GM12878 (cell line): ENCODE measurements around the gene RERE. TPM values are rescaled to one million over a fixed set of nuclear protein-coding genes. Genes with fewer than 3 reads are reported as not detected.
"Not testable (repeated sequence)": the region's sequence is repeated elsewhere in the genome, so short reads cannot be mapped to it uniquely, and the experiment has no call there.

ENCODE experiments used
- ATAC-seq: fragments of 200-7000 bp; cut with Tn5 transposase; 3 replicates; pipeline ENCODE4 v1.9.1; 2020; ENCODE audit warnings: mild to moderate bottlenecking, moderate library complexity
- BruUV-seq: library from RNA; stranded (reverse); fragments of 400-500 nt; replicated peaks from 2 replicates; lab custom pipeline; 2021; lab: Mats Ljungman, UMichigan
- CTCF ChIA-PET: fragments of 300-600 bp; sonication (Branson Sonifier 250); formaldehyde crosslinking; extraction: SDS; loops from one replicate; lab custom pipeline; 2021; ENCODE audit warnings: inconsistent platforms; lab: Yijun Ruan, JAX
- POLR2A ChIA-PET: fragments of 350-600 bp; formaldehyde crosslinking; extraction: SDS; loops from one replicate; lab custom pipeline; 2021; ENCODE audit warnings: inconsistent platforms; lab: Charles Lee
- RAD21 ChIA-PET: fragments of 300-600 bp; sonication (Branson Sonifier 250); formaldehyde crosslinking; loops from one replicate; lab custom pipeline; 2023; ENCODE audit warnings: antibody characterized with exemption; ENCODE audit not compliant: unreplicated experiment; lab: Charles Lee
- SMC1A ChIA-PET: fragments of 300-600 bp; sonication (Branson Sonifier 250); formaldehyde crosslinking; loops from one replicate; lab custom pipeline; 2023; ENCODE audit not compliant: unreplicated experiment, uncharacterized antibody; lab: Charles Lee
- DNase-seq: peaks from one replicate; pipeline ENCODE4 v3.0.0-alpha.2; 2011; ENCODE audit warnings: low read depth, low spot score
- FAIRE-seq: peaks from 3 replicates; lab custom pipeline; 2011; peaks lifted over from hg19 to GRCh38; lab: Jason Lieb, UNC
- H2AFZ ChIP-seq: 2 replicates; pipeline ENCODE4 v1.6.0; 2011; ENCODE audit warnings: low read depth, low read length, control low read depth; ENCODE audit not compliant: control insufficient read depth
- H3K27ac ChIP-seq: 2 replicates; pipeline ENCODE4 v1.5.1; 2011; ENCODE audit warnings: control low read depth; ENCODE audit not compliant: control insufficient read depth, insufficient read depth
- H3K27me3 ChIP-seq, 2 experiments: replicated peaks in 1 of 2; 2 replicates each; pipeline versions ENCODE4 v1.6.0 to v1.6.1; 2011; ENCODE audit warnings: low read length in 1 of 2; ENCODE audit not compliant: control insufficient read depth in 2 of 2, insufficient read depth in 2 of 2
- H3K36me3 ChIP-seq, 2 experiments: 2 replicates each; pipeline ENCODE4 v1.5.1; 2011; ENCODE audit warnings: low read length in 1 of 2; ENCODE audit not compliant: control insufficient read depth in 2 of 2, insufficient read depth in 2 of 2
- H3K4me1 ChIP-seq: 2 replicates; pipeline ENCODE4 v1.6.1; 2011; ENCODE audit warnings: mild to moderate bottlenecking, low read length, moderate library complexity, mixed read lengths; ENCODE audit not compliant: control insufficient read depth, insufficient read depth
- H3K4me2 ChIP-seq: 2 replicates; pipeline ENCODE4 v1.6.0; 2011; ENCODE audit warnings: control low read depth; ENCODE audit not compliant: control insufficient read depth, insufficient read depth
- H3K4me3 ChIP-seq: fragments of 200-600 bp; sonication (generic); 2 replicates; pipeline ENCODE4 v1.5.1; 2016
- H3K79me2 ChIP-seq: 2 replicates; pipeline ENCODE4 v1.6.0; 2011; ENCODE audit warnings: low read length; ENCODE audit not compliant: control insufficient read depth, insufficient read depth
- H3K9ac ChIP-seq: 2 replicates; pipeline ENCODE4 v1.8.0; 2011; ENCODE audit warnings: low read length, control low read depth, mixed read lengths; ENCODE audit not compliant: control insufficient read depth, insufficient read depth
- H3K9me3 ChIP-seq: replicated peaks from 3 replicates; pipeline ENCODE4 v1.5.1; 2011; ENCODE audit warnings: mild to moderate bottlenecking, low read length; ENCODE audit not compliant: control insufficient read depth, insufficient read depth
- H4K20me1 ChIP-seq: 2 replicates; pipeline ENCODE4 v1.6.0; 2011; ENCODE audit not compliant: control insufficient read depth, insufficient read depth
- BHLHE40 ChIP-seq, 2 experiments: fragments of 450-650 bp in 1 of 2; IDR thresholded peaks; 2 replicates each; pipeline ENCODE4 v1.6.1; 2011 to 2017; ENCODE audit warnings: low read depth in 2 of 2, borderline replicate concordance in 1 of 2, improper control_type of control experiment in 1 of 2, low read length in 1 of 2, mild to moderate bottlenecking in 1 of 2
- SREBF1 ChIP-seq: IDR thresholded peaks from 2 replicates; pipeline ENCODE4 v1.6.1; 2012; ENCODE audit warnings: mild to moderate bottlenecking, low read length
- TARDBP ChIP-seq: IDR thresholded peaks from 2 replicates; pipeline ENCODE4 v1.6.1; 2016; ENCODE audit warnings: borderline replicate concordance
- ZNF687 ChIP-seq: fragments of 450-650 bp; IDR thresholded peaks from 2 replicates; pipeline ENCODE4 v1.6.1; 2017; ENCODE audit warnings: mild to moderate bottlenecking, moderate library complexity
- WGBS: methylation state at CpG from one replicate; pipeline ENCODE4 v1.1.6; 2016; ENCODE audit warnings: low lambda C conversion rate; ENCODE audit not compliant: insufficient replicate concordance, insufficient coverage; ENCODE audit errors: missing lambda C conversion rate; 5-methylcytosine and 5-hydroxymethylcytosine counted together
- in situ Hi-C: fragments of 300-500 bp; cut with MboI; formaldehyde crosslinking; loops from 9 replicates; pipeline ENCODE4 v1.14.3; 2018; ENCODE audit warnings: mixed read lengths
- intact Hi-C: fragments of 100-400 bp; cut with micrococcal nuclease; formaldehyde crosslinking; loops from one replicate; pipeline ENCODE4 v1.14.2; 2022; ENCODE audit not compliant: unreplicated experiment
- polyA plus RNA-seq, 11 experiments: library from polyadenylated mRNA; depleted of rRNA in 4 of 11; unstranded in 6 of 11; stranded (reverse) in 5 of 11; fragments of >200 nt; fragmentation: Nextera tagmentation in 4 of 11; fragmentation: Illumina TruSeq in 1 of 11; extraction: Ambion mirVana in 4 of 11; extraction: Trizol in 1 of 11; gene quantifications; 1 replicate in 1 of 11; 2 replicates in 10 of 11; pipeline versions ENCODE4 v1.2.1 to v1.2.3, GENCODE V29; 2011 to 2016; ENCODE audit warnings: inconsistent platforms in 2 of 11, missing spikeins in 2 of 11, low read depth in 1 of 11
- total RNA-seq, 4 experiments: library from RNA; depleted of rRNA in 3 of 4; stranded (reverse); fragments of >200 nt in 3 of 4; fragmentation: Illumina TruSeq in 1 of 4; extraction: Trizol in 1 of 4; gene quantifications; 2 replicates each; pipeline versions ENCODE4 v1.2.1 to v1.2.3, GENCODE V29; 2013 to 2021

The RERE gene
- total and polyA plus RNA-seq, 10 of the 15 experiments (the other 5 are each of a cell fraction or from before 2014, with no cell fraction given) = 5.2 to 60.5 (median 20.2) TPM

- H3K4me2 ChIP-seq = no peak overlapping the region; the same call in 1 of the 2 replicates
- BruUV-seq = no TSS peak
- H3K27me3 ChIP-seq = no peaks in the 10 kb centered on the region
- intact Hi-C loops = no loop called here
- peaks cover 0 to 2% of the 10 kb centered on the region in 2 experiments; a peak in 1 of 4 replicates for H3K36me3 ChIP-seq
- H3K4me1 ChIP-seq = peaks cover 14% of the 10 kb centered on the region; the same call in 1 of the 2 replicates
- H3K9ac ChIP-seq = no peak overlapping the region
- TF ChIP-seq ZNF687 (no peak), SREBF1 (no peak), BHLHE40 (IDR thresholded peaks at IDR 0.05; ENCODE audit: borderline replicate concordance in 1 of 2, low read depth in 2 of 2, low read length in 1 of 2) (no peak), TARDBP (no peak)
- TF ChIP-seq, all 136 proteins: peak for 0
- Histone ChIP-seq H2AFZ (no peak overlapping the region), H3K27ac (no peak overlapping the region), H3K9me3 (no peaks in the 10 kb centered on the region), H3K79me2 (no peaks in the 10 kb centered on the region; the same call in 1 of the 2 replicates), H4K20me1 (no peaks in the 10 kb centered on the region), H3K4me3 (no peak overlapping the region)
- in situ Hi-C loops = no loop called here
- ChIA-PET POLR2A (interaction anchor here (1.0 kb wide), 1 partner anchor 8 kb away, joined by 3 read pairs; no protein-coding TSS in a partner anchor), SMC1A (interaction anchor here (0.9 to 1.8 kb wide), 4 partner anchors 9 to 277 kb away, joined by 3 to 11 read pairs (median 4); no protein-coding TSS in a partner anchor), RAD21 (interaction anchor here (1.5 kb wide), 1 partner anchor 76 kb away, joined by 4 read pairs; no protein-coding TSS in a partner anchor), CTCF (interaction anchor here (1.0 to 1.8 kb wide), 3 partner anchors 10 to 32 kb away, joined by 3 to 7 read pairs (median 3); no protein-coding TSS in a partner anchor)
- DNase-seq (no peak), FAIRE-seq (no peak), ATAC-seq (no peak)
Measured at GRCh38 chr1:8595332-8595731, 222.1 kb downstream of the RERE start.

DNA sequence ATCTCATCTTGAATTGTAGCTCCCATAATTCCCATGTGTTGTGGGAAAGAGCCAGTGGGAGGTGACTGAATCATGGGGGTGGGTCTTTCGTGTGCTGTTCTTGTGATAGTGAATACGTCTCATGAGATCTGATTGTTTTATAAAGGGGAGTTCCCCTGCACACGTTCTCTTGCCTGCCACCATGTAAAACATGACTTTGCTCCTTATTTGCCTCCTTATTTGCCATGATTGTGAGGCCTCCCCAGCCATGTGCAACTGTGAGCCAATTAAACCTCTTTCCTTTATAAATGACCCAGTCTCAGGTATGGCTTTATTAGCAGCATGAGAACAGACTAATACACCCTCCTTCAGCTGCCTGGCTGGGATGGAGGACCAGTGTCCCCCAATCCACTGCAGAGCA, 224.1 kb downstream of the RERE start:
- H3K36me3 ChIP-seq, H3K9ac ChIP-seq, H3K4me2 ChIP-seq, H4K20me1 ChIP-seq, H3K9me3 ChIP-seq, ATAC-seq, FAIRE-seq, in situ Hi-C loops, H3K27me3 ChIP-seq, DNase-seq, SMC1A ChIA-PET, H3K79me2 ChIP-seq, POLR2A ChIA-PET, H3K4me3 ChIP-seq, intact Hi-C loops, RAD21 ChIA-PET, H3K27ac ChIP-seq, H2AFZ ChIP-seq: not testable (repeated sequence)
- 95% methylated on average over 3 of the region's 3 CpGs for WGBS
- CTCF ChIA-PET = interaction anchor here (1.4 kb wide), 1 partner anchor 255 kb away, joined by 4 read pairs; no protein-coding TSS in a partner anchor
- TSS peak; percentile 16 for BruUV-seq
- peaks cover 14% of the 10 kb centered on the region; the same call in 1 of the 2 replicates for H3K4me1 ChIP-seq
